Fibroblast of gingiva (primary cell): Measurements from ENCODE around the gene SLC45A2.
A peak's percentile ranks its signal among the peaks of the same experiment; 100 is the strongest.
"Not testable (repeated sequence)": the region's sequence is repeated elsewhere in the genome, so short reads cannot be mapped to it uniquely, and the experiment has no call there.

Source experiments
- DNase-seq: peaks from one replicate; pipeline ENCODE4 v3.0.0-alpha.2; 2011; ENCODE audit warnings: low read depth

Gene SLC45A2

GRCh38 chr5:33966805-33967204, 17.7 kb downstream of the SLC45A2 start:
- no peak for DNase-seq

- DNase-seq: no peak
These were observed 20.3 kb downstream of the SLC45A2 start for GRCh38 chr5:33964132-33964700.

- DNase-seq: no peak
These were observed 26.3 kb downstream of the SLC45A2 start for GRCh38 chr5:33958176-33958575.

- DNase-seq: no peak
These were observed 26.8 kb downstream of the SLC45A2 start for GRCh38 chr5:33957577-33958150.

GRCh38 chr5:33952175-33952574, 32.3 kb downstream of the SLC45A2 start:
- not testable (repeated sequence) for DNase-seq

GRCh38 chr5:33944543-33945132, 39.9 kb downstream of the SLC45A2 start:
- no peak for DNase-seq

GRCh38 chr5:33941090-33941489, 43.4 kb downstream of the SLC45A2 start:
- no peak for DNase-seq

GRCh38 chr5:33939556-33940262, 44.8 kb downstream of the SLC45A2 start:
- no peak for DNase-seq

- DNase-seq: no peak
These were observed 45.6 kb downstream of the SLC45A2 start for GRCh38 chr5:33938881-33939280.

GRCh38 chr5:33938507-33938796, 46.0 kb downstream of the SLC45A2 start:
- DNase-seq: no peak

- no peak for DNase-seq
These were observed 46.6 kb downstream of the SLC45A2 start for GRCh38 chr5:33937707-33938506.

- no peak for DNase-seq
These were observed 47.3 kb downstream of the SLC45A2 start for GRCh38 chr5:33937017-33937706.

- DNase-seq: peak; percentile 20
These were observed 48.0 kb downstream of the SLC45A2 start, which contains the start of gene RXFP3 for GRCh38 chr5:33936381-33937016. Gene RXFP3, plus strand, starts transcription at chr5:33936386. Its CDS starts 355 bp downstream, at chr5:33936741.

GRCh38 chr5:33936004-33936380, 48.5 kb downstream of the SLC45A2 start:
- peak; percentile 49 for DNase-seq

- no peak for DNase-seq
These were observed 50.3 kb downstream of the SLC45A2 start for GRCh38 chr5:33934176-33934575.

GRCh38 chr5:33933723-33934169, 50.7 kb downstream of the SLC45A2 start:
- DNase-seq: no peak

GRCh38 chr5:33931136-33931535, 53.4 kb downstream of the SLC45A2 start:
- DNase-seq: no peak

GRCh38 chr5:33929925-33930690, 54.4 kb downstream of the SLC45A2 start:
- no peak for DNase-seq

- no peak for DNase-seq
These were observed 56.2 kb downstream of the SLC45A2 start for GRCh38 chr5:33928283-33928682.

- DNase-seq: no peak
These were observed 56.8 kb downstream of the SLC45A2 start for GRCh38 chr5:33927685-33928084.

- DNase-seq: no peak
These were observed 59.2 kb downstream of the SLC45A2 start for GRCh38 chr5:33925278-33925677.
